Kidney capillary endothelial cell (primary cell): Measurements from ENCODE around the gene CRYGN.

Experiments used
- DNase-seq: peaks from one replicate; pipeline ENCODE4 v3.0.0-alpha.2; 2018; ENCODE audit warnings: low spot score

The CRYGN gene

GRCh38 chr7:151379534-151380198 lies 60.3 kb downstream of the CRYGN start:
- no peak for DNase-seq

GRCh38 chr7:151379193-151379520 lies 60.8 kb downstream of the CRYGN start:
- no peak for DNase-seq
